Right kidney (tissue), 1 donor: ENCODE measurements around the gene KCNJ5.

ENCODE experiments used
- DNase-seq: peaks from one replicate; pipeline ENCODE4 v3.0.0-alpha.2; 2016

KCNJ5 gene

DNA sequence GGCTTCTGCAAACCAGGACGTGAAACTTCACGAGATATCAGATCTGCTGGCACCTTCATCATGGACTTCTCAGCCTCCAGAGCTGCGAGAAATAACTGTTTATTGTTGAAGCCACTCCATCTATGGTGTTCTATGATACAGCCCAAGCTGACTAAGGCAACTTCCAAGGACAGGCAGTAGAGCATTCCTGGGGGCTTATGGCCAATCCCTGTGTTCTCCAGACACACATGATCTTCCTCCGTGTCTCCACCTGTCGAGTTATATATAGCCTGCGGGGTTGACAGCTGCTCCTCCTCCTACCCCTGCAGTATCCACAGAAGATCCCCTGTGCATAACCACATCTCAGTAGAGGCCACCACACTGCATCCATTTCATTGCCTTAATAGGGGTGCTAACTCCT, 40.5 kb downstream of the KCNJ5 start:
- DNase-seq: no peak

GRCh38 chr11:128933481-128934178, 42.5 kb downstream of the KCNJ5 start:
- DNase-seq: no peak

DNA sequence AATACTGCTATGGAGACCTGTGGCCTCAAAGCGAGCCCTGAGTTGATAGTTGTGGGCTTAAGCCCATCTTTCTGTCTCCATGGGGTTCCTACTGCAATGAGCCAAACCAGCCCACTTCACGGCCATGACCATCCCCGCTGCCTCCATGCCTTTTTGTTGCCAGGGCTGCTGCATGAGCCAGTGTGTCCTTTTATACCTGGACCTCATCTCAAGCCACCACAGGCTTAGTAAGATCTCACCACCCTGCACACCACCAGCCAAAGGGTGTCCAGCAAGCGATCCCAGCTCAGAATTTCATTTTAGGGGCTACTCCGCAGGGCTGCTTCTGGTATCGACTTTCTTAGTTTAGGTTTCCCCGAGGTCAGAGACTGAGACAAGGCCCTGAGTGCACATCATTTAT, 43.2 kb downstream of the KCNJ5 start:
- DNase-seq: no peak

GRCh38 chr11:128934926-128935325, 43.8 kb downstream of the KCNJ5 start:
- DNase-seq: no peak

- DNase-seq: peak; percentile 40
These were observed 45.6 kb downstream of the KCNJ5 start for GRCh38 chr11:128936606-128937251.

DNA sequence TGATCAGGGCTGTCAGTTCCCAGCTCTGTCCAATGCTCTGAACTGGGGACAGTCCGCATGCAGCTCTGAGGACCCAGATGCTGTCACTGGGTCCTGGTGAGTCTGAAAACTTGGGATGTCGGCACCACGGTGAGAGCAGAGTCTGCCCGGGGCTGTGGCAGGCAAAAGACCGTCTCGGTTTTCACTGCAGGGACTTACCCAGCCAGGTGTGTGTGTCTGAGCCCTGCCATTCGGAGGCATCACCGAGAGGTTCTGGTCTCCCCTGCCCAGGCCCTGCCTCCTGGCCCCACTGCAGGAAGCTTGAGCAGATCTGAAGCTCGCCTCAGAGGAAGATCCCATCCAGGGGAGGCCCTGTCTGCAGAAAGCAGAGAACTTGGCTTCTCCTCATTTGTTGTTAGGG, 46.3 kb downstream of the KCNJ5 start:
- DNase-seq: peak; percentile 32

GRCh38 chr11:128938156-128938885, 47.2 kb downstream of the KCNJ5 start:
- DNase-seq: no peak

GRCh38 chr11:128939591-128939990, 48.4 kb downstream of the KCNJ5 start:
- DNase-seq: no peak

DNA sequence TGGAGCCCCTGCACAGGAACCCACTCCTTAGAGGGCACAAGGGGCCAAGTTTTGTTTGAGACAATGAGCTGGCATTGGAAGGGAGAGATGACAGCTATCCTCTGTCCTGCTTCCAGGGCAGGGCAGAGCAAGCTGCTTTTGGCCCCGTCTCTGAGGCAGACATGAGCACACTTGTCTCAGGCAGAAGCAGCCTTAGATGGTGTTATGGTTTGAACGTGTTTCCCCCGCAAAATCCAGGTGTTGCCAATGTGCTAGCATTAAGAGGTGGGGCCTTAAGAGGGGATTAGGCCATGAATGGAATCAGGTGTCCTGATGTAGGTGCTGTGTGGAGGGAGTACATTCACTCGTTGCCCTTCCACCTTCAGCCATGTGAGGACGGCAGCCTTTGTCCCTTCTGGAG, 49.0 kb downstream of the KCNJ5 start:
- no peak for DNase-seq

DNA sequence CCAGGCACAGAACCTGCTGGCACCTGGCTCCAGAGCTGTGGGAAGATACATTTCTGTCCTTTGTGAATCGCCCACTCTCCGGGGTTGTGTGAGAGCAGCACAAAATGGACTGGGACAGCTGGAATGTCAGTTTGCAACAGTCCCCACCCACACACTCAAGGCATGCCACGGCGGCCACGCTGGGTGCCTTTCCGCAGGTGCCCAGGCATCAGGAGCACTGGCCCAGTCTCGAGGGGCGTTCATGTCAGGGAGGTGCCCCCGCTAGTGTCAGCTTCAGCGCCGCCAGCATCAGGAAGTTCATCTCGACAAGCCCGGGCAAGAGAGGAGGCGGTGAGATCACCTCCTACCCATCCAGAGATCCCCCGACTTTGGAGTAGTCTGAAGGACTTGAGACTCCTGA, 49.4 kb downstream of the KCNJ5 start:
- DNase-seq: no peak

- DNase-seq: no peak
These were observed 50.0 kb downstream of the KCNJ5 start for GRCh38 chr11:128941110-128941509.

DNA sequence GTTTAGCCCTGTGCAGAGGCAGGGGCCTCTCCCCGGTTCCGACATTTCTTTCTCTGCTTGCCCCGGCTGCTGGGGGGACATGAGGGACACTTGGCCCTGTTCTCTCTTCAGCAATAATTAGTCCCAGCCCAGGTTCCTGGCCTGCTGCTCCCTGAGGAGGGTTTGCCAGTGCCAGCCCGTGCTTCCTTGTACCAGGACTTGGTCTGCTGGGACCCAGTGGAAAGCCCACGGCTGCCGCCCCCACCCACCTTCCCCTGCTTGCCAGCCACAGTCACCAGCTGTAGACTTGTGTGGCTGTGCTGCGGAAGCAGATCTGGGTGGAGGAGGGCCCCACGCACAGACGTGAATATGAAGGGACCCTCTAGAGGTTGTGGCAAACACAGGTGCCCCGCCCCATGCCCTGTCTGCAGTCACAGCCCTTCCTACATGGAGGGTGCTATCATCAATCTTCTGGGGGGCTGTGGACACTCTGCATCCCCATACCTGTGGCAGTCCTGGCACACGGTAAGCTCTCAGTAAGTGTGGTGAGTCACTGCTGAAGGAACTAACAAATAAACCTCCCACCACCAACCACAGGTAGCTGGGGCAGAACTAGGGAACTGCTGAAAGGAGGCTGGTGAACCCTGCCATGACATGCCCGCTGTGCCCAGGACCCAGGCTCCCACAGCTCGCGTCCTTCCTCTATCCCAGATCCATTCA, 50.6 kb downstream of the KCNJ5 start:
- DNase-seq: no peak

DNA sequence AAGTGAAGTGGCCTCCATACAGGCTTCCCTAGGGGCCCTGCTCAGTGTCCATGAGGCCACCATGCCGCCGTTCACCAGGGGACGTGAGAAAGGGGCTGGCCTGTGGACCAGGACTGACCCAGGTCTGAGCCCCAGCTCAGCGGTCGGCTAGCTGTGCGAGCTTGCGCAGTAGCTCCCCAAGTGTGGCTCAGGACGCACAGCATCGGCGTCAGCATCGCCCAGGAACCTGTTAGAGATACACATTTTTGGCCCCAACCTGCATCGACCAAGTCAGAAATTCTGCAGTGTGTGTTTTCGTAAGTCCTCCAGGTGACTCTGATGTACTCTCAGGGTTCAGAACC, 51.1 kb downstream of the KCNJ5 start:
- no peak for DNase-seq

DNA sequence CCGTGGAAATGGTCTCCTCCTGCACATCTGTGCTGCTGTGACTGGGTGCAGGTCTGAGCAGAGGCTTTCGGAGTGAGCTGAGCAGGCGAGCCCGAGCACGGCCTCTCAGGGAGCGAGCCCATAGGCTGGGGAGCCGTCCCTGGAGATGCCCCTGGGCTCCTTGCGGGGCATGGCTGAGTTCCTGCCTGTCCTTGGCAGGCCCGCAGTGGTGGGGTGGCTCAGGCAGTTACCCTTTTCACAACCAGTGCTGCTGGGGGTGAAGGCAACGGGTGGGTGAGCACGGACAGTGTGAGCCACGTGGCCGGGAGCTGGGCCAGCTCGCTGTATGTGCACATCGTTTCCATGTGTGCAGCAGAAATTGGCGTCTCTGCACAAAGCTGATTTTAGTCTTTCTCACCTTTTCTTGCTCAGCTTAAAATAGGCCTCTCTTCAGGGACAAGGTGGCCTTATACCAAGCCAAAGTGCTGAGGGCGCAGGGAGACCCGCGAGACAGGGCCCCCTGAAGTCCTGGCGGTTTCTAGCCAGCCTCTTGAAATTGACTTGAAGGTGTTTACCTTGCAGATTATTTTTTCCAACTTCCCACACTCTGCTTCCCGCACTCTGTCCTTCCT, 51.8 kb downstream of the KCNJ5 start, which contains the start of gene TP53AIP1:
TP53AIP1 (minus strand) TSS at position 55 of the 611 bp plus-strand sequence. CDS start 5,053 bp downstream, outside the sequence.
- peak; percentile 40 for DNase-seq

DNA sequence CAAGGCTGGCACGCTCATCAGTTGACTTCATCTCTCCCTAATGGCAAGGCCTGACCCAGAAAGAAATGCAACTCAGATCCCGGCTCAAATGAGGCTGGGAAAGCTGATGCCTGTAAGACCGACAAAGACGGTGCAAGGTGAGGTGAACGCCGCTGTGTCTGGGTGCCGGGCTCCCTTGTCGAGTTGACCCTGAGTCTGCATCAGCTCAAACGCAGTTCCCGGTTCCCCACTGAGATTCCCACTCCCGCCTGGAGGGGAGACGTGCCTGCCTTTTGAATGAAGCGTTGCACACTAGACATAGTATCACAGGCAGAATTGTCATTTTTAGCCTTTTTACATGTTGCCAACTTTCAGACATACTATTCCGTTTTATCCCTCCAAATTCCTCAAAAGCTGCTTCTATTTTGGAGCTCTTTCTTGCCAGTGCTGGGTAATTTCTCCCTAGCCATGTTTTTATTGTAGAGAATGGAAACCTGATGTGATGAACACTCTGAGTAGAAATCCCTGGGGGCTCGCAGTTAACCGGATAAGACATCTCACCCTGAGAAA, 52.3 kb downstream of the KCNJ5 start:
- no peak for DNase-seq

GRCh38 chr11:128946648-128947047, 55.5 kb downstream of the KCNJ5 start:
- DNase-seq: no peak

- no peak for DNase-seq
These were observed 56.6 kb downstream of the KCNJ5 start for GRCh38 chr11:128947773-128948172.

DNA sequence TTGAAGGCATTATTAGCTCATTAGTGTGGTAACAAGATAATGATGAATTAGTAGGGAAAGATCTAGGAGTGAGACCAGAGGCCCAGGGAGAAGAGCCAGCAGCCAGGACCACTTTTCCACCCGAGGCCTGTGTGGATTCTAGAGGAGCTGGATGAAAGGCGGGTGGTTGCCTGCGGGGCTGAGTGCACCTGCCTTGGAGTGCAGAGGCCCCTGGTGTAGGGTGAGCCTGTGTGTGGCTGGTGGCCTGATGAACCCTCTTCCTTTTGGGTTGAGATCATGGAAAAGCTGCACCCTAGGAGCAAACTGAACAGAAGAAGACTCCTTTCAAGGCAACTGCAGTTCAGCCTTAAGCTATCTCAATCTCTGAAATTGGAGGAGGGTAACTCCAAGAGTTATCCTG, 57.4 kb downstream of the KCNJ5 start:
- DNase-seq: no peak

GRCh38 chr11:128949791-128950454, 58.8 kb downstream of the KCNJ5 start:
- DNase-seq: no peak

GRCh38 chr11:128953151-128953550, 62.0 kb downstream of the KCNJ5 start:
- DNase-seq: no peak

DNA sequence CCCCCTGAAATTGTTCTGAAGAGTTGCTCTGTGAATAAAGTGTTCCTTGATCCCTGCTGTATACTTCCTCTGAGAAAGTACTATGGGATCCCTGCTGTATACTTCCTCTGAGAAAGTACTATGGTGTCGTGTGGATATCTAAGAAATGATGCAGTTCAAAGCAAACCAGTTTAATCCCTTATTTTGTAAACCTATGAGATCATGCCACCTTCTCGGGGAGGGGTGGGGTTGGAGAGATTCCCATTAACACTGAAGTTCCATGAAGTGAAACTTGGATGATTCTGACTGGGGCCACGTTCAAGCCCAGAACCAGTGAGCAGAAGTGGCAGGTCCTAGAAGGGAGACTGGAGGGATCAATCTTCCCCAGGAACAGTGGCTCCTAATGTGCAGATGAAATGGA, 64.5 kb downstream of the KCNJ5 start:
- no peak for DNase-seq
